HCT116 (cell line): ENCODE measurements around the gene TMEM91. TPM values are rescaled to one million over a fixed set of nuclear protein-coding genes. Genes with fewer than 3 reads are reported as not detected.

Experiments
- ATAC-seq: fragments of 200-7000 bp; cut with Tn5 transposase; 2 replicates; pipeline ENCODE4 v1.9.1; 2020; ENCODE audit warnings: mild to moderate bottlenecking, moderate library complexity
- Bru-seq: library from RNA; stranded (reverse); fragments of 400-500 nt; gene quantifications from one replicate; lab custom pipeline; 2021; lab: Mats Ljungman, UMichigan
- BruChase-seq, 2 experiments: library from RNA; stranded (reverse); fragments of 400-500 nt; gene quantifications; one replicate each; lab custom pipeline; 2021; lab: Mats Ljungman, UMichigan
- BruUV-seq: library from RNA; stranded (reverse); fragments of 400-500 nt; replicated peaks from 2 replicates; lab custom pipeline; 2021; lab: Mats Ljungman, UMichigan
- CTCF ChIA-PET: fragments of 300-600 bp; sonication (Branson Sonifier 250); formaldehyde crosslinking; loops from one replicate; lab custom pipeline; 2021; ENCODE audit warnings: antibody characterized with exemption; lab: Charles Lee
- POLR2A ChIA-PET: fragments of 300-600, 350-600 bp; sonication (Branson Sonifier 250); formaldehyde crosslinking; loops from one replicate; lab custom pipeline; 2021; ENCODE audit warnings: antibody characterized with exemption; lab: Charles Lee
- RAD21 ChIA-PET, 2 experiments: fragments of 300-600 bp; sonication (Branson Sonifier 250); formaldehyde crosslinking; loops; one replicate each; lab custom pipeline; 2023; ENCODE audit warnings: low total read pairs in 2 of 2; ENCODE audit not compliant: uncharacterized antibody in 2 of 2, unreplicated experiment in 2 of 2, low non-redundant PET in 1 of 2; lab: Charles Lee
- DNase-seq: peaks from one replicate; pipeline ENCODE4 v3.0.0-alpha.2; 2010; ENCODE audit warnings: low read depth, low spot score
- H2AFZ ChIP-seq: fragments of 200-600 bp; shearing (Covaris generic), sonication (generic); 2 replicates; pipeline ENCODE4 v1.6.1; 2017; ENCODE audit warnings: low read depth, mixed run types, mixed read lengths, antibody characterized with exemption, low read length; ENCODE audit not compliant: poor library complexity, severe bottlenecking
- H3K27ac ChIP-seq: 2 replicates; pipeline ENCODE4 v1.5.1; 2012; ENCODE audit warnings: low read depth, low read length
- H3K27me3 ChIP-seq: fragments of 200-600 bp; sonication (generic); 2 replicates; pipeline ENCODE4 v1.6.1; 2016; ENCODE audit warnings: mixed run types, low read length, mixed read lengths; ENCODE audit not compliant: insufficient read depth
- H3K36me3 ChIP-seq, 2 experiments: fragments of 200-500 bp in 1 of 2; fragments of 200-600 bp in 1 of 2; sonication (Bioruptor generic) in 1 of 2; sonication (generic) in 1 of 2; 2 replicates each; pipeline versions ENCODE4 v1.5.1 to v1.6.1; 2014 to 2016; ENCODE audit warnings: low read length in 2 of 2, inconsistent platforms in 1 of 2, mixed read lengths in 1 of 2, mixed run types in 1 of 2; ENCODE audit not compliant: insufficient read depth in 2 of 2, control insufficient read depth in 1 of 2
- H3K4me1 ChIP-seq, 2 experiments: fragments of 200-600 bp in 1 of 2; sonication (generic) in 1 of 2; 2 replicates each; pipeline versions ENCODE4 v1.5.1 to v1.6.1; 2012 to 2017; ENCODE audit warnings: low read length in 2 of 2, inconsistent platforms in 1 of 2, mild to moderate bottlenecking in 1 of 2, mixed read lengths in 1 of 2, mixed run types in 1 of 2, moderate library complexity in 1 of 2; ENCODE audit not compliant: insufficient read depth in 2 of 2, control insufficient read depth in 1 of 2
- H3K4me2 ChIP-seq: fragments of 200-600 bp; sonication (generic); 2 replicates; pipeline ENCODE4 v1.6.1; 2017; ENCODE audit warnings: mixed run types, low read length, mixed read lengths
- H3K4me3 ChIP-seq, 2 experiments: fragments of 200-600 bp in 1 of 2; sonication (generic) in 1 of 2; replicated peaks in 1 of 2; 2 replicates each; pipeline ENCODE4 v1.5.1; 2011 to 2016; ENCODE audit warnings: low read length in 2 of 2, control low read depth in 1 of 2, low read depth in 1 of 2, mild to moderate bottlenecking in 1 of 2, mixed read lengths in 1 of 2, mixed run types in 1 of 2
- H3K79me2 ChIP-seq: fragments of 200-600 bp; sonication (generic); 2 replicates; pipeline ENCODE4 v1.6.1; 2017; ENCODE audit warnings: mild to moderate bottlenecking, mixed run types, low read length, moderate library complexity, mixed read lengths; ENCODE audit not compliant: insufficient read depth
- H3K9ac ChIP-seq: fragments of 200-600 bp; sonication (generic); 2 replicates; pipeline ENCODE4 v1.6.1; 2016; ENCODE audit warnings: low read length, mixed read lengths
- H3K9me2 ChIP-seq: fragments of 200-600 bp; sonication (generic), shearing (Covaris generic); 2 replicates; pipeline ENCODE4 v1.6.1; 2017; ENCODE audit warnings: mixed run types, mild to moderate bottlenecking, moderate library complexity; ENCODE audit not compliant: insufficient read depth
- H3K9me3 ChIP-seq, 2 experiments: fragments of 200-500 bp in 1 of 2; fragments of 200-600 bp in 1 of 2; sonication (Bioruptor generic) in 1 of 2; sonication (generic) in 1 of 2; 2 replicates each; pipeline ENCODE4 v1.6.1; 2014 to 2017; ENCODE audit warnings: low read length in 2 of 2, mixed read lengths in 2 of 2, inconsistent platforms in 1 of 2, low read depth in 1 of 2, mild to moderate bottlenecking in 1 of 2, mixed run types in 1 of 2, moderate library complexity in 1 of 2; ENCODE audit not compliant: control insufficient read depth in 1 of 2, insufficient read depth in 1 of 2
- H4K20me1 ChIP-seq: fragments of 200-600 bp; sonication (generic), shearing (Covaris generic); 2 replicates; pipeline ENCODE4 v1.6.1; 2017; ENCODE audit warnings: mixed run types, mild to moderate bottlenecking, moderate library complexity; ENCODE audit not compliant: insufficient read depth
- CEBPB ChIP-seq: IDR thresholded peaks from 2 replicates; pipeline ENCODE4 v1.6.1; 2012; ENCODE audit warnings: low read depth
- EGR1 ChIP-seq: IDR thresholded peaks from 2 replicates; pipeline ENCODE4 v1.6.1; 2012; ENCODE audit warnings: low read depth
- REST ChIP-seq: IDR thresholded peaks from 2 replicates; pipeline ENCODE4 v1.6.1; 2012; ENCODE audit warnings: low read depth
- ZBTB33 ChIP-seq: IDR thresholded peaks from 2 replicates; pipeline ENCODE4 v1.6.1; 2011; ENCODE audit warnings: mild to moderate bottlenecking, low read length, moderate library complexity; ENCODE audit not compliant: insufficient replicate concordance; ENCODE audit errors: extremely low read depth
- intact Hi-C: fragments of 100-400 bp; cut with micrococcal nuclease; formaldehyde crosslinking; loops from 2 replicates; pipeline ENCODE4 v1.10.0; 2022
- long read RNA-seq: library from polyadenylated mRNA; unstranded; transcript quantifications from one replicate; pipeline ENCODE4 v2.0.0, GENCODE V29; 2021; ENCODE audit not compliant: unreplicated experiment
- polyA plus RNA-seq: library from polyadenylated mRNA; unstranded; fragments of >200 nt; gene quantifications from 2 replicates; pipeline ENCODE4 v1.2.1, GENCODE V29; 2012; ENCODE audit warnings: missing spikeins
- total RNA-seq: library from RNA; stranded (reverse); gene quantifications from one replicate; pipeline ENCODE4 v1.2.1, GENCODE V29; 2021; ENCODE audit not compliant: unreplicated experiment

The TMEM91 gene
- total RNA-seq (4.4 TPM), Bru-seq, nascent RNA (percentile 61 among the genes with signal in this experiment), BruChase-seq, experiment 1, labeled RNA remaining after a 6-hour chase (percentile 81 among the genes with signal in this experiment), BruChase-seq, experiment 2, labeled RNA remaining after a 2-hour chase (percentile 70 among the genes with signal in this experiment)
- 6.8 and 6.9 TPM in 2 replicates for polyA plus RNA-seq
- long read RNA-seq, partial matches to known transcripts: 2 of 5 reads
- long read RNA-seq, other reads (novel, unspliced or antisense): 2 of 5 reads

GRCh38 chr19:41376241-41376997 lies at the start of gene TMEM91:
Gene TMEM91, plus strand, starts transcription at chr19:41376533. Its CDS starts 1,777 bp downstream, at chr19:41378310.
- intact Hi-C loops: no loop called here
- Histone ChIP-seq H2AFZ (no peak within 1 kb of the TSS), H3K4me3 (no peak within 1 kb of the TSS), H3K9ac (no peak within 1 kb of the TSS), H4K20me1 (no peaks in the 10 kb centered on the region), H3K4me1 (peaks cover 10 to 26% of the 10 kb centered on the region in 2 experiments), H3K9me3 (no peaks in the 10 kb centered on the region), H3K36me3 (no peaks in the 10 kb centered on the region), H3K9me2 (no peaks in the 10 kb centered on the region), H3K79me2 (no peaks in the 10 kb centered on the region), H3K27ac (no peak within 1 kb of the TSS), H3K4me2 (no peak within 1 kb of the TSS), H3K27me3 (no peaks in the 10 kb centered on the region)
- ChIA-PET POLR2A (no interaction called here), RAD21 (no interaction called here), CTCF (interaction anchor here (0.7 kb wide), 2 partner anchors 11 to 270 kb away, joined by 3 read pairs; no protein-coding TSS in a partner anchor)
- ATAC-seq (no peak), DNase-seq (no peak)
- no TSS peak for BruUV-seq
- no peak for TF ChIP-seq REST
- TF ChIP-seq ZBTB33: no peak
- TF ChIP-seq EGR1: no peak
- TF ChIP-seq CEBPB: peak; percentile 15; the same call in 1 of the 2 replicates
